Right lobe of liver (tissue), 6 donors: ENCODE measurements around the gene ATP1B1. TPM values are rescaled to one million over a fixed set of nuclear protein-coding genes. Genes with fewer than 3 reads are reported as not detected.

ENCODE experiments used
- ATAC-seq, 4 donors: fragments of 200-7000 bp; cut with Tn5 transposase; one replicate each; pipeline ENCODE4 v1.9.1; 2020; ENCODE audit warnings: mild to moderate bottlenecking in 4 of 4, moderate library complexity in 4 of 4
- DNase-seq, 3 donors: peaks; one replicate each; pipeline ENCODE4 v3.0.0-alpha.2; 2020
- H3K27ac ChIP-seq, 3 donors: fragments of 200-600 bp; one replicate each; pipeline ENCODE4 v1.8.0; 2022
- H3K27me3 ChIP-seq, 2 donors: fragments of 200-600 bp; one replicate each; pipeline ENCODE4 v1.8.0; 2022
- H3K36me3 ChIP-seq, 4 donors: fragments of 200-600 bp; sonication (generic) in 1 of 4; one replicate each; pipeline versions ENCODE4 v1.5.1 to v1.8.0; 2017 to 2022; ENCODE audit warnings: control low read depth in 1 of 4
- H3K4me1 ChIP-seq, 4 donors: fragments of 200-600 bp; sonication (generic) in 1 of 4; one replicate each; pipeline versions ENCODE4 v1.5.1 to v1.8.0; 2017 to 2022; ENCODE audit warnings: control low read depth in 1 of 4
- H3K4me3 ChIP-seq, 3 donors: fragments of 200-600 bp; one replicate each; pipeline ENCODE4 v1.8.0; 2022
- H3K9me3 ChIP-seq, 4 donors: fragments of 200-600 bp; sonication (generic) in 1 of 4; one replicate each; pipeline versions ENCODE4 v1.5.1 to v1.8.0; 2017 to 2022; ENCODE audit warnings: control low read depth in 1 of 4
- CTCF ChIP-seq, 4 donors: fragments of 200-600 bp in 3 of 4; fragments of 450-650 bp in 1 of 4; IDR thresholded peaks; one replicate each; pipeline versions ENCODE4 v1.5.1 to v1.8.0; 2016 to 2022; ENCODE audit warnings: antibody characterized with exemption in 4 of 4, mild to moderate bottlenecking in 2 of 4
- POLR2A ChIP-seq: fragments of 450-650 bp; IDR thresholded peaks from one replicate; pipeline ENCODE4 v1.6.1; 2017; ENCODE audit warnings: antibody characterized with exemption, mild to moderate bottlenecking
- WGBS: methylation state at CpG from one replicate; pipeline ENCODE4 v1.1.6; 2018; ENCODE audit warnings: low coverage, low lambda C conversion rate; ENCODE audit not compliant: insufficient coverage; ENCODE audit errors: missing lambda C conversion rate; 5-methylcytosine and 5-hydroxymethylcytosine counted together
- intact Hi-C, 2 donors: fragments of 100-400 bp; cut with DNase I; formaldehyde crosslinking; loops; one replicate each; pipeline versions ENCODE4 v1.11.2 to v1.14.1; 2022
- total RNA-seq, 6 experiments: library from RNA; depleted of rRNA in 2 of 6; stranded (reverse); fragments of >200 nt in 2 of 6; fragmentation: NEBNext Ultra II Directional in 3 of 6; extraction: Animal tissue kit (Norgen Biotek cat#: 25700) in 3 of 6; gene quantifications; one replicate each; pipeline versions ENCODE4 v1.1.0 to v1.2.4, GENCODE V29; 2016 to 2023
- donor health status: DM: no; HTN: yes; CAD: no.
- donor health status: DM: no; HTN: no; CAD: no.
- donor health status: DM: no; HTN: no; CAD: no.
- donor health status: DM: no; HTN: yes; CAD: no.
- donor health status: DM: no; HTN: yes; CAD: no.

The ATP1B1 gene
- total RNA-seq, 6 experiments from 2014 or later = 69.6 to 99.5 (median 78.5) TPM

DNA sequence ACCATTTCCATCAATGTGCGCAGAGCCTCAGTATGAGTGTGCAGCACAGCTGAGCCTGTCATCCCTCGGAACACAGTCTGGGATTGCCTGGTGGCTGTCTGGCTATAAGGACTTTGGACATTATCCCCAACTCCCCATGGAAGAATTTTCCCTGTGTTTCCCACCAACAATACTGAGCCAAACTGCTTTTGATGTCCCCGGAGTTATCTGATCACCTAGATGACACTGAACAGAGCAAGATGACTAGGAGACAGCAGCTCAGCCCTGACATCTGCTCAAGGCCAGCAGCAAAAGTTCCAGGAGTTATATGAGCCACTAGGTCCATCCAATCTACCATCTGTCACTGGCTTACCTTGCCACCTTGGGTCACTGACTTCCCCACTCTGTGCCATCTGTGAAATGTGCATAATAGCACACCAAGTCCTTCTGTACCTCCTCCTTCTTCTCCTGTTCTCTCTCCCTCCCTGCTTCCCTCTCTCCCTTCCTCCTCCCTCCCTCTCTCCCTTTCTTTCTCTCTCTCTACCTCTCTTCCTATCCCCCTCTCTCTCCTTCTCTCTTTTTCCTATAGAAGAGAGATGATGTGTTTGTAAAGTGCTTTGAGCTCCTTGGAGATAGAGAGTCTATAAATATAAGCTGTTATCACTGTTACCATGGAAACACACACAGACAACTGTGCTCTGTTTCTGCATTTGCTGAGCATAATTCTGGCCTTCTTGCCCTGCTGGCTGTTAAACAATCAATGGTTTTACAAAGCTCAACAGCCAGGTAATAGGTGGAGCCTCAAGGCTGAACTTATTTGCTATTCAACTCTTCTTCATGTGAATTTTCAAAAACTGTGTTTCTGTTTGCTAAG lies 19.7 kb upstream of the ATP1B1 start:
- H3K4me3 ChIP-seq = no peak overlapping the region
- intact Hi-C loops = no loop called here
- no peaks in the 10 kb centered on the region for H3K9me3 ChIP-seq
- TF ChIP-seq POLR2A (no peak), CTCF (IDR thresholded peaks at IDR 0.05) (no peak)
- ATAC-seq = peak in 1 of 4 donors; percentile 58
- 27% methylated on average over 1 of the region's 3 CpGs for WGBS
- H3K27me3 ChIP-seq = no peaks in the 10 kb centered on the region
- H3K27ac ChIP-seq = no peak overlapping the region
- DNase-seq = no peak
- no peaks in the 10 kb centered on the region for H3K4me1 ChIP-seq
- H3K36me3 ChIP-seq = no peaks in the 10 kb centered on the region

GRCh38 chr1:169087876-169088275 lies 18.6 kb upstream of the ATP1B1 start:
- no peaks in the 10 kb centered on the region for H3K36me3 ChIP-seq
- no peaks in the 10 kb centered on the region for H3K27me3 ChIP-seq
- intact Hi-C loops = no loop called here
- WGBS = 84% methylated on average over 4 of the region's 4 CpGs
- TF ChIP-seq CTCF (IDR thresholded peaks at IDR 0.05) (no peak), POLR2A (no peak)
- no peak overlapping the region for H3K27ac ChIP-seq
- H3K9me3 ChIP-seq = no peaks in the 10 kb centered on the region
- no peak overlapping the region for H3K4me3 ChIP-seq
- DNase-seq (no peak), ATAC-seq (no peak)
- no peaks in the 10 kb centered on the region for H3K4me1 ChIP-seq

DNA sequence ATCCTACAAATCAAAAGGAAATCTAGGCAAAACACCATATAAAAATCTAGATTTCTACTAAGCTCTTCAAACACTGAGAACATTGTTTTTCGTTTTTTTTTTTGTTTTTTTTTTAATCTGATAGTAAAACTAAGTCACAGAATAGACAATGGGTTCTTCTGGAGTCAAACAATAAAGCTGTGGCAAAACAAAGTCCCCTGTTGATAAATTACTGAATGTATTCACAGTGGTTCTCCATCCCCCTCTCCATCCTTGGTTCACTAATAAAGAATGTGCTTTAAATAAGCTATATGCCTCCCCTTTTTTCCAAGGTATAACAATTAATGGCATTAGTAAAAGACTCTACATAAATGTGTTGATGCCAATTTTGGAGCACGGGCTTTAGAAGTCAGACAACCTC lies 16.7 kb upstream of the ATP1B1 start:
- DNase-seq (no peak), ATAC-seq (no peak)
- Histone ChIP-seq H3K4me3 (no peak overlapping the region), H3K36me3 (no peaks in the 10 kb centered on the region), H3K27me3 (no peaks in the 10 kb centered on the region), H3K4me1 (no peaks in the 10 kb centered on the region), H3K27ac (no peak overlapping the region), H3K9me3 (no peaks in the 10 kb centered on the region)
- intact Hi-C loops = no loop called here
- WGBS = 63% methylated on average over 2 of the region's 2 CpGs
- TF ChIP-seq CTCF (IDR thresholded peaks at IDR 0.05) = no peak
- no peak for TF ChIP-seq POLR2A

DNA sequence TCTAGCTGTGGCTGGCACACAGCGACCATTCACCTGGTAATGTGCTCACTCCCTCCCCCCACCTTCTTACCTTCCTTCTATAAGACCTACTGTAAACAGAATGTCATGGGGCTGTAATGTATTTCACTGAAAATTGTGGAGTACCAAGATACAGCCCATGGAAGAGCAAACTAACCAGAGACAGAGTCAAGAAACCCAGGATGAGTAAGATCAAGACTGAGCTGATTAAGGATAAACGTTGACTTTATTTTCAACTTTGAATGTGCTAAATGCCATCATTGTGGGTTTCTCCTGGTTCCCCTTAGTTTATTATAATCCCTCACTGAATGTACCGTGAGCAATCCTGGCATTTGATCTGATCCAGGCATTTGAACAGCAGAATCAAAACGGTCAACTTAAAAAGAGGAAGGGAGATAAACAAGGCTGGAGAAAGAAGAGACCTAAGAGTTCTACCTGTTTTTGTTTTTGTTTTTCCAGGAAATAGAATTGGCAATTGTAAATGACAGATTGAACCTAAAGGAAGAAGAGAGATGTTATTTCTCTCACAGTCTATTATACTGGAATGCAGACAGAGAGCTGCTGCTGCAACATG lies 16.1 kb upstream of the ATP1B1 start:
- intact Hi-C loops = no loop called here

More for the DNA sequence above, 16.1 kb upstream of the ATP1B1 start:
- TF ChIP-seq CTCF (IDR thresholded peaks at IDR 0.05) = no peak
- H3K4me1 ChIP-seq = no peaks in the 10 kb centered on the region
- no peak for DNase-seq
- no peaks in the 10 kb centered on the region for H3K36me3 ChIP-seq
- no peaks in the 10 kb centered on the region for H3K27me3 ChIP-seq
- H3K27ac ChIP-seq = no peak overlapping the region
- no peak for ATAC-seq
- no peaks in the 10 kb centered on the region for H3K9me3 ChIP-seq
- 59% methylated on average over 4 of the region's 4 CpGs for WGBS
- H3K4me3 ChIP-seq = no peak overlapping the region
